ENCODE data around the gene ZCWPW1.

GRCh38 chr7:100402241-100402640, 26.3 kb downstream of the ZCWPW1 start:
- TF ChIP-seq, protein P1, sequence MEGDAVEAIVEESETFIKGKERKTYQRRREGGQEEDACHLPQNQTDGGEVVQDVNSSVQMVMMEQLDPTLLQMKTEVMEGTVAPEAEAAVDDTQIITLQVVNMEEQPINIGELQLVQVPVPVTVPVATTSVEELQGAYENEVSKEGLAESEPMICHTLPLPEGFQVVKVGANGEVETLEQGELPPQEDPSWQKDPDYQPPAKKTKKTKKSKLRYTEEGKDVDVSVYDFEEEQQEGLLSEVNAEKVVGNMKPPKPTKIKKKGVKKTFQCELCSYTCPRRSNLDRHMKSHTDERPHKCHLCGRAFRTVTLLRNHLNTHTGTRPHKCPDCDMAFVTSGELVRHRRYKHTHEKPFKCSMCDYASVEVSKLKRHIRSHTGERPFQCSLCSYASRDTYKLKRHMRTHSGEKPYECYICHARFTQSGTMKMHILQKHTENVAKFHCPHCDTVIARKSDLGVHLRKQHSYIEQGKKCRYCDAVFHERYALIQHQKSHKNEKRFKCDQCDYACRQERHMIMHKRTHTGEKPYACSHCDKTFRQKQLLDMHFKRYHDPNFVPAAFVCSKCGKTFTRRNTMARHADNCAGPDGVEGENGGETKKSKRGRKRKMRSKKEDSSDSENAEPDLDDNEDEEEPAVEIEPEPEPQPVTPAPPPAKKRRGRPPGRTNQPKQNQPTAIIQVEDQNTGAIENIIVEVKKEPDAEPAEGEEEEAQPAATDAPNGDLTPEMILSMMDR (IDR thresholded peaks at IDR 0.05) = no peak
- TF ChIP-seq EZH2 (IDR thresholded peaks at IDR 0.05; ENCODE audit: borderline replicate concordance, insufficient read depth, low read depth, low read length, poor library complexity, severe bottlenecking) = no peak

Measured in B cell (primary cell).